ENCODE data around the gene GAPT.

GAPT gene

DNA sequence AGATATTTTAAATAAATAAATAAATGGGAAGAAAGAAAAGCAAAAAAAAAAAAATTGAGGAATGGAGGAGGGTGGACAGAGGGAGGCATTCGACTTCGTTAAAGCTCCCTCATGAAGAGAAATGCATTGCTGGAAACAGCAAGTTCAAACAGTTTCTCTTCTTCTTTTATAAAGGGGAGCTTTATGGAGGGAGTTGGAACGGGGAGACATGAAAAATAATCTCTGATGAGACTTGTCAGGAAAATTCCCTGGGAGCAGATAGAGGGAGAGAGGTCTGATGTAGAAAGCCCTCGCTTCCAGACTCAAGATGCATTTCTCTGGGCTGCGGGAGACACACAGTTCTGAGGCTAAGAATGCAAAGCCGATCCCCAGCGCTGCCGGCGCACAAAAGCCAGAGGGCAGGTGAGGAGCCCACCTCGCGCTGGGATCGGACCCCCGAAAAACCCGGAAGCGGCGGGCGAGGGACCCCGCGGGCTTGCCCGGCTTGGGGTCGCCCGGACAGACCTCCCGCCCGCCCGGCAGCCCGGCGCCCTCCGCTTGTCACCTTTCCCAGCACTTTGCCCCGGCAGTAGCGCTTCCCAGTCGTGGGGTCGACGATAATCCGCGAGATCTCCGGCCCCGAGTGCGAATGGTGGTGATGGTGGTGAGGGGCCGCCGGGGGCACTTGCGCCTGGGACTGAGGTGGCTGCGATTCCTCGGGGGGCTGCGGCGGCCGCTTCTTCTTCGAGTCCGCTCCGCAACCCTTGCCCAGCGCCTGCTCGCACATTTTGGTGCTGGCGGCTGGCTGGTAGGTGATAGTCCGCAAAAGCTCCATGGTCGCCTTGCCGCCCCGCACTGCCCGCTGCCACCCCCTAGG lies 31.9 kb upstream of the GAPT start:
- in situ Hi-C loops (cut with HindIII; ENCODE audit: low pct_ligation_motif_present, low pct_unique_long_range_greater_than_20kb, low sequenced_read_pairs) = loop anchor here (25.0 kb wide), 1 partner anchor 672 kb away; no protein-coding TSS in a partner anchor
- DNase-seq = peak; percentile 39

DNA sequence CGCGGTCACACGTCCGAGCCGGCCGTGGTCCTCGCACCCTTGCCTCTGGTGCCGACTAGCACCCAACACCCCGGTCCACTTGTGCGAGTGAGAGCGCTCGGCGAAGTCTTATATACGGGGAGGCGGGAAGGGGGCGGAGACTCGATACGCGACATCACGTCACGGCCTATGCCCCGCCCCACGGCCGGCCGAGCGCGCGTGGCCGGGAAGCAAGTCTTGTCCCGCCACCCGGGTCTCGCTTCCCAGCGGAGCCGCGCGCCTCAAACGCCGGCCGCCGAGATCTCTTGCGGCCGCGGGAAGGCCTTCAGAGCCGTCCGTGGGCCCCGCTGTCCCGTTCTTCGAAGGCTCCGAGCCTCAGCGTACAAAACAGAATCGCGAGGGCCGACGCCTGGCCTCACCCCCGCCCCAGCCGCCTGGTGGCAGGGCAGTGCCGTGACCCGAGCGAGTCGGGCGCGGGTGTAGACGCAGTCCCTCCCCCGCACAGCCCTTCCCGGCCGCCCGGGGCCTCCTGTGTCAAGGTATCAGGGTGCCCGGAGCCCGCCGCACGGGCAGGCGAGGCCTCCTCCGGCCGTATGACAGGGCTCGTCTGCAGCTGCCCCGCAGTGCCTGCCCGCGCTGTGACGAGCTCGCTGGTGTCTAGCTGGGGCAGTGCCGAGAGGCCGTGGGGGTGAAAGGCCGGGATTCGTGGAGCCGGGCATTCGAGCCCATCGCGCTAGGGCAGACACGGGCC lies 31.1 kb upstream of the GAPT start, which contains the start of gene PLK2:
TSS of gene PLK2 (minus strand) at position 85 of the 730 bp plus-strand sequence. CDS start 127 bp downstream, outside the sequence.
- in situ Hi-C loops (cut with HindIII; ENCODE audit: low pct_ligation_motif_present, low pct_unique_long_range_greater_than_20kb, low sequenced_read_pairs) = loop anchor here (25.0 kb wide), 1 partner anchor 673 kb away; no protein-coding TSS in a partner anchor
- peak; percentile 87 for DNase-seq

- in situ Hi-C loops (cut with HindIII; ENCODE audit: low pct_ligation_motif_present, low pct_unique_long_range_greater_than_20kb, low sequenced_read_pairs) = loop anchor here (25.0 kb wide), 1 partner anchor 674 kb away; no protein-coding TSS in a partner anchor
- DNase-seq = peak; percentile 90
Measured at GRCh38 chr5:58460732-58461286, 30.4 kb upstream of the GAPT start.

DNA sequence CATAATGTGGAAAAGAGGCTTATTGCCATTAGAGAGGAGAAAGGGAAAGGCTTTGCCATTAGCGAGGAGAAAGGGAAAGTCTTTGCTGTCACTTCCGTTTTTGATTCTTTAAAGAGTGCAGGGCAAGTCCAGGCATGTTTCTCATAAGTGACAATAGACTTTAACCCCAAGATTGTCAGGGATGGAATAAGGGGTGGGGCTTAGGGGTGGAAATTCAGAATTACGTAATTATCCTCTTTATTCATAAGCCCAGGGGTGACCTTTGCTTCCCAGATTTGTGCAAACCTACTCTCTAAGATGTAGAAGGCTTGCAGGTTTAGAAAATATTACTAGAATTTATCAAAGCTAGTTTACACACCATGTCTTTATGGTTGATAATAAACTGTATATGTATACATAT lies 29.1 kb upstream of the GAPT start:
- in situ Hi-C loops (cut with HindIII; ENCODE audit: low pct_ligation_motif_present, low pct_unique_long_range_greater_than_20kb, low sequenced_read_pairs) = loop anchor here (25.0 kb wide), 1 partner anchor 675 kb away; no protein-coding TSS in a partner anchor
- peak; percentile 89 for DNase-seq

DNA sequence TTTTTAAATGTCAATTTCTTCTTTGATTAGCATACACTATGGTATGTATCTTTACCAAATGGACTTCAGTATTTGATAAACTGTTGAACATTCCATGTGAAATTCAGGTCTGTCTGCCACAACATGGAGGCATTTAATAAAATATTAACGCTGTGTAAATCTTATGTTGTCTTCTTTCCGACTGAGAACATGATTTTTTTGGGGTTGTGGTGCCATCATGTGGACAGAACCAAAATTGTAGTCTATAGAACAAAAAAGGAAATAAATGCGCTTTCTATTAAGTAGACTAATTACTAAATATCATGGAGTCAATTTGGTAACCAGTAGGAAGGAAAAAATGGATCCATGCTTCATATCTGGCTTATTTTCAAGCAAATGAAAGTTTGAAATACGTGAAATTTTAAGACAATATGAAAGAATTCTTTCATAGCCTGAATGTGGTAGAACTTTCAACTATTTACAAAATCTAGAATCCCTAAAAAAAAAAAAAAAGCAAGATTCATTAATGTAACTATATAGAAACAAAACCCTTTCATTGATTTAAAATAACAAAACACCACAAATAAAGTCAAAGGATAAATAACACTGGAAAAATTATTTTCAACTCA lies 28.5 kb upstream of the GAPT start:
- peak; percentile 81 for DNase-seq
- in situ Hi-C loops (cut with HindIII; ENCODE audit: low pct_ligation_motif_present, low pct_unique_long_range_greater_than_20kb, low sequenced_read_pairs) = loop anchor here (25.0 kb wide), 1 partner anchor 675 kb away; no protein-coding TSS in a partner anchor

DNA sequence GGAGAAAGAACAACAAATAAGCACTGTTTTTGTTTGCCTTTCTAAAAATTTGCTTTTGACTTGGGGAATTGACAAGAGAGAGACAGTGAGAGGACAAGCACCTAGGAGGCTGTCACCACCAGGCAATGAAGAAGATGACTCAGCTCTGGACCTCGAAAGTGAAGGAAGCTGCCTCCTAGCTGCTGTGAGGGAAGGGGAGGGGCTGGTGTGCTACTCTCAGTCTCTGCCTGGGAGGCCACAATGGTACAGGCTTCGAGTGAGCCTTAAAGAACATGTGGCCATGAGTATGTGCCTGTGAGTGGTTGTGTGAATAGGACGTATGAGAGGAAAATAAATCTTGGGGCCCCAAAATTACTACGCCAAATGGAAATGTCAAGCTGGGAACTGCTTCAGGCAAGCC lies 24.3 kb upstream of the GAPT start:
- DNase-seq = peak; percentile 33
- in situ Hi-C loops (cut with HindIII; ENCODE audit: low pct_ligation_motif_present, low pct_unique_long_range_greater_than_20kb, low sequenced_read_pairs) = loop anchor here (25.0 kb wide), 1 partner anchor 680 kb away; no protein-coding TSS in a partner anchor

- in situ Hi-C loops (cut with HindIII; ENCODE audit: low pct_ligation_motif_present, low pct_unique_long_range_greater_than_20kb, low sequenced_read_pairs) = loop anchor here (25.0 kb wide), 1 partner anchor 683 kb away; no protein-coding TSS in a partner anchor
- no peak for DNase-seq
Measured at GRCh38 chr5:58469896-58470295, 21.3 kb upstream of the GAPT start.

GRCh38 chr5:58475404-58475803 lies 15.8 kb upstream of the GAPT start:
- in situ Hi-C loops (cut with HindIII; ENCODE audit: low pct_ligation_motif_present, low pct_unique_long_range_greater_than_20kb, low sequenced_read_pairs) = no loop called here
- DNase-seq = no peak

GRCh38 chr5:58477760-58478376 lies 13.4 kb upstream of the GAPT start:
- in situ Hi-C loops (cut with HindIII; ENCODE audit: low pct_ligation_motif_present, low pct_unique_long_range_greater_than_20kb, low sequenced_read_pairs) = no loop called here

GRCh38 chr5:58481066-58481676 lies 10.1 kb upstream of the GAPT start:
- no peak for DNase-seq
- in situ Hi-C loops (cut with HindIII; ENCODE audit: low pct_ligation_motif_present, low pct_unique_long_range_greater_than_20kb, low sequenced_read_pairs) = no loop called here

More at GRCh38 chr5:58477760-58478376, 13.4 kb upstream of the GAPT start:
- DNase-seq = peak; percentile 13

DNA sequence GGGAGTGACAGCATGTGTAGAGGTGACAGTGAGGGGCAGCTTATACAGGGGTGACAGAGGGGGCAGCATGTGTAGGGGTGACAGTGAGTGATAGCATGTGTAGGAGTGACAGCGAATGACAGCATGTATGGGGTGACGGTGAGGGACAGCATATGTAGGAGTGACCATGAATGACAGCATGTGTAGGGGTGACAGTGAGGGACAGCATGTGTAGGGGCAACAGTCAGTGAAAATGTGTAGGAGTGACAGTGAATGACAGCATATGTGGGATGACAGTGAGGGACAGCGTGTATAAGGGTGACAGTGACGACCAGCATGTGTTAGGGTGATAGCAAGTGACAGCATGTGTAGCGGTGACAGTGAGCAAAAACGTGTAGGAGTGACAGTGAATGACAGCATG lies 9.4 kb upstream of the GAPT start:
- DNase-seq = no peak
- in situ Hi-C loops (cut with HindIII; ENCODE audit: low pct_ligation_motif_present, low pct_unique_long_range_greater_than_20kb, low sequenced_read_pairs) = no loop called here

DNA sequence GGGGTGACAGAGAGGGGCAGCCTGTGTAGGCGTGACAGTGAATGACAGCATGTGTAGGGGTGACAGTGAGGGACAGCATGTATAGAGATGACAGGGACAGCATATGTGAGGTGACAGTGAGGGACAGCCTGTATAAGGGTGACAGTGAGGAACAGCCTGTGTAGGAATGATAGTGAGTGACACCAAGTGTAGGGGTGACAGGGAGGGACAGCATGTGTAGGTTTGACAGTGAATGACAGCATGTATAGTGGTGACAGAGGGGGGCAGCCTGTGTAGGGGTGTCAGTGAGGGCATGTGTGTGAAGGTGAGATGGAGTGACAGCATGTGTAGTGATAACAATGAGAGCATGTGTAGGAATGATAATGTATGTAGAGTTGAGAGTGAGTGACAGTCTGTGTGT lies 8.7 kb upstream of the GAPT start:
- in situ Hi-C loops (cut with HindIII; ENCODE audit: low pct_ligation_motif_present, low pct_unique_long_range_greater_than_20kb, low sequenced_read_pairs) = no loop called here
- no peak for DNase-seq

DNA sequence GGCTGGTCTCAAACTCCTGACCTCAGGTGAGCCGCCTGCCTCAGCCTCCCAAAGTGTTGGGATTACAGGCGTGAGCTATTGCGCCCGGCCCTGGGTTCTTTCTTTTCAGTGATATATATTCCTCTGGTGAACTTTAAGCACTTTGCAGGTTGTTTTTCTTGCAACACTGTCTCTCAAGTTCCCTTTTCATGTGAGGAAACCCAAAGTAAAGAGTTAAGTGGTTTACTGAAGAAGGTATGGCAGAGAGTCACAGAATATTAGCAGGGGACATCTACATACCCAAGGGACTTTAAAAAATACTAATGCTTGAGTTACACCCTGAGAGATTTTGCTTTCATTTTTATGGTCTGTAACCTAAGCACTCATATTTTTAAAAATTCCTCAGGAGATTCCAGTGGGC lies 6.7 kb upstream of the GAPT start:
- DNase-seq = no peak
- in situ Hi-C loops (cut with HindIII; ENCODE audit: low pct_ligation_motif_present, low pct_unique_long_range_greater_than_20kb, low sequenced_read_pairs) = no loop called here

DNA sequence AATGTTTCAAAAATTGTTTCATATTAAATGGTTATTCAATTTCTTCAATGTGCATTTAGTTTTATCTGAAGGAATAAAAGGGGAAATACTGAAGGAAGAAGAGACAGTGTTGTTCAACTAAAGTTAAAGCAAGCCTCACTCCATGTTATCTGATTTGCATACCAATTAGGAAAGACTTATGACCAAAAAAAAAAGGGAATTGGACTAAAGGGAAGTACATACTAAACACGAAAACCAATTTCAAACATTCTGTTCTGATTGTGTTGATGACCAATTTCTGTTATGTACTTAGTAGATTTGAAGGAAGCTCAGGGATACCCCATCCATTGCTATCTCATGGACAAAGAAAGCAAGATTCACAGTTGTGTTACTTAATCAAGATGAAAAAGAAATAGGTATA lies 4.9 kb upstream of the GAPT start:
- in situ Hi-C loops (cut with HindIII; ENCODE audit: low pct_ligation_motif_present, low pct_unique_long_range_greater_than_20kb, low sequenced_read_pairs) = no loop called here
- no peak for DNase-seq

GRCh38 chr5:58490402-58491050 lies 709 bp upstream of the GAPT start:
- DNase-seq = no peak

GRCh38 chr5:58493141-58493540 lies 1.9 kb downstream of the GAPT start:
- in situ Hi-C loops (cut with HindIII; ENCODE audit: low pct_ligation_motif_present, low pct_unique_long_range_greater_than_20kb, low sequenced_read_pairs) = no loop called here
- no peak for DNase-seq

More at GRCh38 chr5:58490402-58491050, 709 bp upstream of the GAPT start:
- in situ Hi-C loops (cut with HindIII; ENCODE audit: low pct_ligation_motif_present, low pct_unique_long_range_greater_than_20kb, low sequenced_read_pairs) = no loop called here

GRCh38 chr5:58496488-58496887 lies 5.3 kb downstream of the GAPT start:
- in situ Hi-C loops (cut with HindIII; ENCODE audit: low pct_ligation_motif_present, low pct_unique_long_range_greater_than_20kb, low sequenced_read_pairs) = no loop called here
- peak; percentile 13 for DNase-seq

Measured in ACHN (cell line).